ENCODE data around the gene CD83. TPM values are rescaled to one million over a fixed set of nuclear protein-coding genes. Genes with fewer than 3 reads are reported as not detected.

The CD83 gene
- total RNA-seq, 2 experiments from 2014 or later = 15.0 to 26.2 TPM

DNA sequence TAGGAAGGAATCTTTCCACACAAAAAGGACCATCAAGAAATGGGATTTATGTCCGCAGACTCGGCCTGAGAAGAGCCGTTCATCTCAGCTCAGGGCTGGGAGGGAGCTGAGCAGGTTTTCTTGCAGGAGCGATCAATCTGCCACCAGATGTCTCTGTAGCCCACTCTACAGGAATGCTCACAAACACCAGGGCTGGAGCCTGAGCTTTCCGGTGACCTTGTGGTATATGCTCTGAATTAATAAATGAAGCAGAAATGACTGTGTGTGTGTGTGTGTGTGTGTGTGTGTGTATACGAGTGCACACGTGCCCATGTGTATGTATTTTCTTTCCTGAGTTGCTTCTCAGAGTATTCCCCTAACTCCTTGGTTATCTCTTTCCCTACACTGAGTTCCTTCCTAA is 12.0 kb downstream of the CD83 start:
- Histone ChIP-seq H3K36me3 (ENCODE audit: insufficient read depth, low read length) (peaks cover 65% of the 10 kb centered on the region), H3K4me3 (ENCODE audit: low read depth, low read length, poor library complexity, severe bottlenecking) (no peak overlapping the region), H3K9me3 (ENCODE audit: low read length) (no peaks in the 10 kb centered on the region; the same call in 1 of the 2 replicates), H3K4me1 (ENCODE audit: insufficient read depth, low read length, poor library complexity, severe bottlenecking) (peaks cover 43% of the 10 kb centered on the region), H3K4me2 (ENCODE audit: low read length) (peak overlapping the region; percentile 28), H2AFZ (ENCODE audit: low read length) (no peak overlapping the region), H3K27ac (ENCODE audit: low read depth, low read length, poor library complexity, severe bottlenecking) (no peak overlapping the region), H3K9me2 (ENCODE audit: insufficient read depth, low read length) (no peaks in the 10 kb centered on the region), H3K79me2 (ENCODE audit: insufficient read depth, low read depth, low read length) (peaks cover 24% of the 10 kb centered on the region), H4K20me1 (ENCODE audit: insufficient read depth, low read length) (no peaks in the 10 kb centered on the region)
- intact Hi-C loops (cut with micrococcal nuclease; ENCODE audit: unreplicated experiment) = loop anchor here (2.0 to 10.0 kb wide), 3 partner anchors 15 to 1118 kb away; partner anchors contain the start of genes JARID2 and MCUR1
- ChIA-PET POLR2A (interaction anchor here (0.5 to 2.4 kb wide), 7 partner anchors 11 to 1315 kb away, joined by 3 to 5 read pairs (median 4); no protein-coding TSS in a partner anchor), CTCF (ENCODE audit: unreplicated experiment) (interaction anchor here (0.6 to 1.6 kb wide), 5 partner anchors 12 to 88 kb away, joined by 3 to 5 read pairs (median 3); no protein-coding TSS in a partner anchor)
- no peak for TF ChIP-seq EZH2phosphoT487 (IDR thresholded peaks at IDR 0.05; ENCODE audit: borderline replicate concordance, low read depth, low read length)
- TF ChIP-seq, protein P1, sequence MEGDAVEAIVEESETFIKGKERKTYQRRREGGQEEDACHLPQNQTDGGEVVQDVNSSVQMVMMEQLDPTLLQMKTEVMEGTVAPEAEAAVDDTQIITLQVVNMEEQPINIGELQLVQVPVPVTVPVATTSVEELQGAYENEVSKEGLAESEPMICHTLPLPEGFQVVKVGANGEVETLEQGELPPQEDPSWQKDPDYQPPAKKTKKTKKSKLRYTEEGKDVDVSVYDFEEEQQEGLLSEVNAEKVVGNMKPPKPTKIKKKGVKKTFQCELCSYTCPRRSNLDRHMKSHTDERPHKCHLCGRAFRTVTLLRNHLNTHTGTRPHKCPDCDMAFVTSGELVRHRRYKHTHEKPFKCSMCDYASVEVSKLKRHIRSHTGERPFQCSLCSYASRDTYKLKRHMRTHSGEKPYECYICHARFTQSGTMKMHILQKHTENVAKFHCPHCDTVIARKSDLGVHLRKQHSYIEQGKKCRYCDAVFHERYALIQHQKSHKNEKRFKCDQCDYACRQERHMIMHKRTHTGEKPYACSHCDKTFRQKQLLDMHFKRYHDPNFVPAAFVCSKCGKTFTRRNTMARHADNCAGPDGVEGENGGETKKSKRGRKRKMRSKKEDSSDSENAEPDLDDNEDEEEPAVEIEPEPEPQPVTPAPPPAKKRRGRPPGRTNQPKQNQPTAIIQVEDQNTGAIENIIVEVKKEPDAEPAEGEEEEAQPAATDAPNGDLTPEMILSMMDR (conservative IDR thresholded peaks at IDR 0.05; ENCODE audit: low read length) = peak; percentile 85
- BruUV-seq (replicated peaks) = no TSS peak
- DNase-seq (ENCODE audit: low spot score) = peak; percentile 83

DNA sequence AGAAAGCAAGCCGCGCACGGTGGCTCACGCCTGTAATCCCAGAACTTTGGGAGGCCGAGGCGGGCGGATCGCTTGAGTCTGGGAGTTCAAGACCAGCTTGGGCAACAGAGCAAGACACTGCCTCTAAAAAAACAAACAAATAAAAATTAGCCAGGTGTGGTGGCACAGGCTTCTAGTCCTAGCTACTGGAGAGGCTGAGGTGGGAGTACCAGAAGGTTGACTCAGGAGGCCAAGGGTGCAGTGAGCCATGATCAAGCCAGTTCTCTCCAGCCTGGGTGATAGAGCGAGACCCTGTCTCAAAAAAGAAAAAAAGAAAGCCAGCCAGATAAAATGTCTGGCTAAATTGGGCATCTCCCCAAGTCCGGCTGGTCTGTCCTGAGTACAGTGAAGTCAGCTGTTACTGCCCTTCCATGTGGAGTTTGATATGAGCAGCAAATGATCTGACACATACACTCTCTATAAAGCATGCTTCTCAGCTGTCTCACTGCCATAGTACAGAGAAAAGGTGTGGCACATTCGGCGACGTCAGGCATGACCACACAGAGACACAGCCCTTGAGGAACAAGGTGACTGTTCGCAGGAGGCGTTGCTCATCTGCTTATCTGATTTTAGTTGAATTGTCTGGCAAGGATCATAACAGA is 13.0 kb downstream of the CD83 start:
- POLR2A ChIA-PET = interaction anchor here (2.4 kb wide), 1 partner anchor 35 kb away, joined by 5 read pairs; no protein-coding TSS in a partner anchor
- no peak overlapping the region for H3K27ac ChIP-seq (ENCODE audit: low read depth, low read length, poor library complexity, severe bottlenecking)
- no peak overlapping the region for H2AFZ ChIP-seq (ENCODE audit: low read length)
- H3K9me2 ChIP-seq (ENCODE audit: insufficient read depth, low read length) = no peaks in the 10 kb centered on the region
- TF ChIP-seq EZH2phosphoT487 (IDR thresholded peaks at IDR 0.05; ENCODE audit: borderline replicate concordance, low read depth, low read length) = no peak
- H3K4me2 ChIP-seq (ENCODE audit: low read length) = no peak overlapping the region
- peaks cover 66% of the 10 kb centered on the region for H3K36me3 ChIP-seq (ENCODE audit: insufficient read depth, low read length)
- H3K9me3 ChIP-seq (ENCODE audit: low read length) = no peaks in the 10 kb centered on the region; the same call in 1 of the 2 replicates
- peaks cover 24% of the 10 kb centered on the region for H3K79me2 ChIP-seq (ENCODE audit: insufficient read depth, low read depth, low read length)
- intact Hi-C loops (cut with micrococcal nuclease; ENCODE audit: unreplicated experiment) = no loop called here
- no TSS peak for BruUV-seq (replicated peaks)
- CTCF ChIA-PET (ENCODE audit: unreplicated experiment) = no interaction called here
- H4K20me1 ChIP-seq (ENCODE audit: insufficient read depth, low read length) = no peaks in the 10 kb centered on the region
- H3K4me1 ChIP-seq (ENCODE audit: insufficient read depth, low read length, poor library complexity, severe bottlenecking) = peaks cover 46% of the 10 kb centered on the region
- H3K4me3 ChIP-seq (ENCODE audit: low read depth, low read length, poor library complexity, severe bottlenecking) = no peak overlapping the region
- no peak for DNase-seq (ENCODE audit: low spot score)

DNA sequence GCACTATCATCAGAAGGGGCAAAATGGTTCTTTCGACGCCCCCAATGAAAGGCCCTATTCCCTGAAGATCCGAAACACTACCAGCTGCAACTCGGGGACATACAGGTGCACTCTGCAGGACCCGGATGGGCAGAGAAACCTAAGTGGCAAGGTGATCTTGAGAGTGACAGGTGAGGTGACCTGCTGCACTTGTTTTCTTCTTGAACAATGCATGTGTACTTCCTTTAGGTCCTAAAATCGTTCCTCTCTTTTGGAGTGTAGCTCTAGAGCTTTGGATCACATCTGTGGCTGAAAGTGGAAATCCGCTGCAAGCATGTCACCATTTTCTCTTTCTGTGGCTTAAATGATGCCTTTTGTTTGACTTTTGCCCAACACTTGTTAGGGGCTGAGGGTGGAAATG is 14.0 kb downstream of the CD83 start:
- Histone ChIP-seq H3K4me3 (ENCODE audit: low read depth, low read length, poor library complexity, severe bottlenecking) (no peak overlapping the region), H2AFZ (ENCODE audit: low read length) (no peak overlapping the region), H3K9me3 (ENCODE audit: low read length) (no peaks in the 10 kb centered on the region; the same call in 1 of the 2 replicates), H3K27ac (ENCODE audit: low read depth, low read length, poor library complexity, severe bottlenecking) (no peak overlapping the region), H4K20me1 (ENCODE audit: insufficient read depth, low read length) (no peaks in the 10 kb centered on the region), H3K9me2 (ENCODE audit: insufficient read depth, low read length) (no peaks in the 10 kb centered on the region), H3K4me1 (ENCODE audit: insufficient read depth, low read length, poor library complexity, severe bottlenecking) (peaks cover 46% of the 10 kb centered on the region), H3K79me2 (ENCODE audit: insufficient read depth, low read depth, low read length) (peaks cover 19% of the 10 kb centered on the region), H3K36me3 (ENCODE audit: insufficient read depth, low read length) (peaks cover 68% of the 10 kb centered on the region), H3K4me2 (ENCODE audit: low read length) (no peak overlapping the region)
- POLR2A ChIA-PET = no interaction called here
- BruUV-seq (replicated peaks) = no TSS peak
- intact Hi-C loops (cut with micrococcal nuclease; ENCODE audit: unreplicated experiment) = no loop called here
- TF ChIP-seq EZH2phosphoT487 (IDR thresholded peaks at IDR 0.05; ENCODE audit: borderline replicate concordance, low read depth, low read length) = no peak
- TF ChIP-seq, protein P1 (conservative IDR thresholded peaks at IDR 0.05; ENCODE audit: low read length) = no peak
- CTCF ChIA-PET (ENCODE audit: unreplicated experiment) = no interaction called here
- no peak for DNase-seq (ENCODE audit: low spot score)

Measured in OCI-LY7 (cell line).